IPS-11a (cell line): ENCODE results near the gene LAMA5.

Source experiments
- H3K4me3 ChIP-seq: one replicate; pipeline ENCODE4 v1.5.1; 2013; ENCODE audit warnings: low read depth, low read length, control low read depth

Gene LAMA5

GRCh38 chr20:62367136-62367632 lies at the start of gene LAMA5:
Gene LAMA5, minus strand, starts transcription at chr20:62367312. Its CDS starts 67 bp downstream, at chr20:62367245.
- peak within 1 kb of the TSS; percentile 74 for H3K4me3 ChIP-seq

- no peak overlapping the region for H3K4me3 ChIP-seq
Observed at GRCh38 chr20:62415354-62416111, 48.4 kb upstream of the LAMA5 start.

GRCh38 chr20:62413896-62414481 lies 46.9 kb upstream of the LAMA5 start:
- no peak overlapping the region for H3K4me3 ChIP-seq

- H3K4me3 ChIP-seq = no peak overlapping the region
Observed at GRCh38 chr20:62413025-62413570, 46.0 kb upstream of the LAMA5 start.

GRCh38 chr20:62412194-62413024 lies 45.3 kb upstream of the LAMA5 start:
- no peak overlapping the region for H3K4me3 ChIP-seq

- H3K4me3 ChIP-seq = no peak overlapping the region
Observed at GRCh38 chr20:62411479-62412193, 44.5 kb upstream of the LAMA5 start.

- no peak overlapping the region for H3K4me3 ChIP-seq
Observed at GRCh38 chr20:62410746-62411478, 43.8 kb upstream of the LAMA5 start.

GRCh38 chr20:62409931-62410745 lies 43.0 kb upstream of the LAMA5 start:
- H3K4me3 ChIP-seq = no peak overlapping the region

- no peak overlapping the region for H3K4me3 ChIP-seq
Observed at GRCh38 chr20:62409086-62409853, 42.2 kb upstream of the LAMA5 start.

GRCh38 chr20:62408640-62409039 lies 41.5 kb upstream of the LAMA5 start:
- no peak overlapping the region for H3K4me3 ChIP-seq

- H3K4me3 ChIP-seq = no peak overlapping the region
Observed at GRCh38 chr20:62408055-62408454, 40.9 kb upstream of the LAMA5 start.

- H3K4me3 ChIP-seq = peak within 1 kb of the TSS; percentile 45
Observed at GRCh38 chr20:62407221-62407992, 40.3 kb upstream of the LAMA5 start, which contains the start of gene CABLES2. Gene CABLES2, minus strand, starts transcription at chr20:62407285. Its CDS starts 9 bp downstream, at chr20:62407276.

GRCh38 chr20:62406635-62407176 lies 39.6 kb upstream of the LAMA5 start:
- H3K4me3 ChIP-seq = peak overlapping the region; percentile 45

- H3K4me3 ChIP-seq = no peak overlapping the region
Observed at GRCh38 chr20:62405981-62406513, 38.9 kb upstream of the LAMA5 start.

- H3K4me3 ChIP-seq = no peak overlapping the region
Observed at GRCh38 chr20:62405108-62405980, 38.2 kb upstream of the LAMA5 start.

GRCh38 chr20:62404761-62405107 lies 37.6 kb upstream of the LAMA5 start:
- no peak overlapping the region for H3K4me3 ChIP-seq
